HG03139 (cell line): Measurements from ENCODE around the gene NOXA1.
"Not testable (repeated sequence)": the region's sequence is repeated elsewhere in the genome, so short reads cannot be mapped to it uniquely, and the experiment has no call there.

Source experiments
- ATAC-seq: cut with Tn5 transposase; IDR thresholded peaks from one replicate; pipeline ENCODE4 v1.9.1; 2021; ENCODE audit not compliant: unreplicated experiment

NOXA1 gene

DNA sequence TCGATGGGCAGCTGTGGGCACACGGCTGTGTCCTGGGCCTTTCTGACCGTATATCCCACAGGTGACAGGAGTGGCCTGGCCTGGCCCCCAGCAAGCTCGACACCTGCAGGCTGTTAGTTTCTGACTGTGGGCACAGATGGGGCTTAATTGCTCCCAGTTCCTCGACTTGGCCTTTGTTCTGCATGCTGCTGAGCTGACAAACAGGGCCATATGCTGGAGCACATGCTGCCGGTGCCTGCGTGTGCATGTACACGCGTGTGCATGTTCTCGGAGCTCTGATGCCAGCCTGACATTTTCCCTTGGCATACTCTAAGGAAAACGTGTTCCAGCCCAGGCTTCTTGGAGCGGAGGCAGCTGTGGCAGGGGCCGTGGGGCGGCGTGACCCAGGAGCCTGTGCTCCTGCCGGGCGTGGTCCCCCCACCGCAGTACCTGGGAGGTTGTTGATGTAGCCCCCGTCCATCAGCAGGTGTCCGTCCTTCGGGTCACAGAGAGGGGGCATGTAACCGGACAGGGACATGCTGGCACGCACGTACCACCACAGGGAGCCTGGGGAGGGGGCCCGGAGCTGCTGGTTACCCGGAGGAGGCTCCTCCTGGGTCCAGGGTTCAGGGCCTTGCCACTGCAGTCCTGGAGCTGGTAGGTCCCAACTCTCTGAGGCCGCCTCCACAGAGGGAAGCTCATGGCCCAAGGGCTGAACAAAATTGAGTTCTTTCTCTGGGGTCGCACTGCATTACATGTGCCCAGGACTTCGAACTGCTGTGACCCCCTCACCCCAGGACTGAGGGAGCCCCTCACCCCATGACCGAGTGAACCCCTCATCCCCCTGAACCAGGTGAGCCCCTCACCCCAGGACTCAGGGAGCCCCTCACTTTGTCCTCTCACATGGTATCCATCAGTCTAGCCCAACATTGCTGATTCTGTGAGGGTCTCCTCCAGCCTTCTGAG, 40.1 kb downstream of the NOXA1 start:
- ATAC-seq, result no peak

DNA sequence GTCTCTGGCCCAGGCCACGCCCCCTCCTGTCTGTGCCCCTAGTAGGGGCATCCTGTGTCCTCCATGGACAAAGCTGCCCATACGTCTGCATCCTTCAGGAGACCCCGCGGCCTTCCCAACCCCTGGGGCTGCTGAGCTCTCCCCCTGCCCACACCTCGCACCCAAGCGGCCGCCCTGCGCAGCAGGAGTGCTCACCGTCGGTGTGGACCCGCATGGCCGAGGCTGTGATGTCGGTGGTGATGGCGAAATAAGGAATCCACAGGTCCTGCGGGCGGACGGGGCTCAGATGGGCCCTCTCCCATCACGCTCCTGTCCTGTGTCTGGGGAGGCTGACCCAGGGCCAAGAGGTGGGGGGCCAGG, 40.7 kb downstream of the NOXA1 start:
- no peak for ATAC-seq

- no peak for ATAC-seq
These were observed 41.3 kb downstream of the NOXA1 start for GRCh38 chr9:137464291-137464999.

- ATAC-seq, result no peak
These were observed 42.0 kb downstream of the NOXA1 start for GRCh38 chr9:137465000-137465719.

GRCh38 chr9:137465720-137466388, 42.7 kb downstream of the NOXA1 start:
- ATAC-seq, result no peak

- ATAC-seq, result not testable (repeated sequence)
These were observed 43.3 kb downstream of the NOXA1 start for GRCh38 chr9:137466389-137467085.

GRCh38 chr9:137467161-137467581, 44.0 kb downstream of the NOXA1 start:
- no peak for ATAC-seq

GRCh38 chr9:137467896-137468295, 44.7 kb downstream of the NOXA1 start:
- no peak for ATAC-seq

GRCh38 chr9:137470785-137471184, 47.6 kb downstream of the NOXA1 start:
- no peak for ATAC-seq

DNA sequence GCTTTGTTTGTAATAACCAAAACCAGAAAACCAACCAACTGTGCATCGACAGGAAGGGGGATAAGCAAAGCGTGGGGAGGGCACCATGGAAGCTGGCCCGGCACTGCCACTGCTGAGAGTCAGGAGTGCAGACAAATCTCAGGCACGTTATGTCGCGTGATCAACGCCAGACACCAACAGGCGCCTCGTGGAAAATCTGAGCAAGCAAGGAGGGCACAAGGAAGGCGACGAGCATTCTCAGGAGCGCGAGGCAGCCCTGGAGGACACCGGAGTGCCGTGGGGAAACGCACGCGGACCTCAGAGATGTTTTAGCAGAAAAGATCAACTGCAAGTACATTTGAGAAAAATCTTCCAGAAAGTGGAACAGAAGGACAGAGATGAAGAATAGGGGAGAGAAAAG, 51.1 kb downstream of the NOXA1 start:
- ATAC-seq, result no peak

DNA sequence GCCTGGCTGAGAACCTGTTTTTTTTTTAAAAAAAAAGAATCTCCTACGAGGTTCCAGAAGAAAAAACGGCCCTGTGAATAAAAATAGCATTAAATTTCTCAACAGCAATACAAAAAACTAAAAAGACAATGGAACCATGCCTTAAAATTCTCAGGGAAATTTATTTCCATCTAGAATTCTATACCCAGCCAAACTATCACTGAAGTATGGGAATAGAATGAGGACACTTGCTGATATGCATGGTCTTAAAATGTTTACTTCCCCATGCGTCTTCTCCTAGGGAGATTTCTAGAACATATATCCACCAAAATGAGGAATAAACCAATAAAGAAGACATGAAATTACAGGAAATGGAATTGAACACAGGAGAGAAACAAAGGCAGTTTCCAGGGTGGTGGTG, 52.5 kb downstream of the NOXA1 start:
- ATAC-seq, result no peak

- ATAC-seq, result no peak
These were observed 53.7 kb downstream of the NOXA1 start for GRCh38 chr9:137476856-137477255.

GRCh38 chr9:137477778-137478612, 54.8 kb downstream of the NOXA1 start:
- ATAC-seq, result no peak

DNA sequence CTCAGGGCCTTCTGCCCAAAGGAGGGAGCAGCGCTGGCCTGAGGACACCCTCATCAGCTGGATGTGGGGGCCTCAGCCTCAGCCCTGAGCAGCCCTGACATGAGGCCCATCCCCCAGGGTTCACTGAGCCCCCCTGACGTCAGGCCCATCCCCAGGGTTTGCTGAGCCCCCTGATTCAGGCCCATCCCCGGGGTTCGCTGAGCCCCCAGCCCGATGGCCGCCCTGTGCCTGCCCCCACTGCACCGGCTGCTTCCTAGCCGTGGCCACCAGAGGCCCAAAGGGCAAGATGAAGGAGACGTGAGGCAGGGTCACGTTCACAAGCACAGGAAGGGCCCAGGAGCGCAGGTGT, 55.4 kb downstream of the NOXA1 start:
- ATAC-seq, result no peak

DNA sequence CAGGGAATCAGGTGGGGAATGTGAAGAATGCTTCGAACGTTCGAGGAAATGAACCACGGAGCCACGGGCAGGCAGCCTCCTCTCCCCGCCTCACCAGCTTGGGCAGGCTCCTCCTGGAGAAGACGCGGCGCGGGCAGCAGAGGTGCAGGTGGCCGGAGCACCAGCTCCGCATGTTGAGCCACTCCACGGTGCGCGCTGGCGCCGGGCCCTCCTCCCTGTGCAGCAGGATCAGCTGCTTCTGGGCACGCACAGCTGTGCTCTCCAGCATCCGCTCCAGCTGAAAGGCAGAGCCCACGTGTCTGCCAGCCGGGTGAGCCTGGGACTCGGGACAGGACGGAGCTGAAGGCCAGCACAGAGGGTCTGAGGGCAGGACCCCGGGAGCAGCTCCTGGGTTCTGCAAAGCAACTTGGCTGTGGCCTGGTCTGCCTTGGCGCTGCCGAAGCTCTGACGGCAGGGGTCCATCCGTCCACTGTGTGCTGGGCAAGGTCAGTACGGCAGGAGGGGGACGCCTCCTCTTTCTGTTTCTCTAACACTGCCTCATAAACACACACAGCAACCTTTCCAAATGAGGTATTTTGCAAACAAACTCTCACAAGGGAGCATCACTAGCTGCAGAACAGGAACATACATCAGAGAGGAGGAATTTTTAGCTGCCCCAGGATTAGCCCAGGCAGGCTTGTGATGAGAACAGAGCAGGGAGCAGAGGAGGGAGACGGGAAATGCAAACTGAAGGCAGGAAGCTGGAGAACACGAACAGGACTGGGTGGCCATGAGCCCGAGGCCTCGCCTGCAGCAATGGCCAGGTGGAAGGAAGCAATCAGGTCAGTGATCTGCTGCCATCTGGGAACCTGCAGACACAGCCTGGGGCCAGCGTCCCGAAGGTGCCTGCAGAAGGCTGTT, 56.0 kb downstream of the NOXA1 start:
- no peak for ATAC-seq

GRCh38 chr9:137479892-137480685, 56.9 kb downstream of the NOXA1 start:
- no peak for ATAC-seq

- ATAC-seq, result no peak
These were observed 57.8 kb downstream of the NOXA1 start for GRCh38 chr9:137480686-137481683.
